ENCODE measurements around the gene IFNK. TPM values are rescaled to one million over a fixed set of nuclear protein-coding genes. Genes with fewer than 3 reads are reported as not detected.

IFNK gene
- total RNA-seq, 1 experiment from 2014 or later: not detected

- H3K4me1 ChIP-seq (replicated peaks; ENCODE audit: insufficient read depth): no peaks in the 10 kb centered on the region
- TF ChIP-seq CTCF (conservative IDR thresholded peaks at IDR 0.05) (no peak), EZH2 (IDR thresholded peaks at IDR 0.05; ENCODE audit: low read depth) (no peak)
- no peak overlapping the region for H3K4me2 ChIP-seq
- no peaks in the 10 kb centered on the region for H3F3A ChIP-seq (ENCODE audit: insufficient read depth, low read depth)
- no peaks in the 10 kb centered on the region for H3K9me3 ChIP-seq (ENCODE audit: insufficient read depth, low read depth)
- no peak overlapping the region for H3K4me3 ChIP-seq
- H3K27ac ChIP-seq: no peak overlapping the region
- H3K36me3 ChIP-seq (ENCODE audit: low read depth): no peaks in the 10 kb centered on the region
- H4K20me1 ChIP-seq (ENCODE audit: insufficient read depth): no peaks in the 10 kb centered on the region
- 0 out of 2 replicates have a peak, but pooled peaks cover 3% of the 10 kb centered on the region for H3K27me3 ChIP-seq (ENCODE audit: insufficient read depth, low read depth)
- ChIA-PET CTCF (no interaction called here), POLR2A (ENCODE audit: unreplicated experiment) (no interaction called here)
- intact Hi-C loops (cut with micrococcal nuclease; ENCODE audit: unreplicated experiment): no loop called here
- DNase-seq: no peak
- H2AFZ ChIP-seq: no peak overlapping the region
- H3K79me2 ChIP-seq (ENCODE audit: low read depth): no peaks in the 10 kb centered on the region
- H3K9me2 ChIP-seq (ENCODE audit: insufficient read depth): no peaks in the 10 kb centered on the region
- no TSS peak for BruUV-seq (replicated peaks)
Measured at GRCh38 chr9:27523141-27523540, 949 bp upstream of the IFNK start.

GRCh38 chr9:27527702-27528075, 3.6 kb downstream of the IFNK start:
- Histone ChIP-seq H3F3A (ENCODE audit: insufficient read depth, low read depth) (no peaks in the 10 kb centered on the region), H3K4me3 (no peak overlapping the region), H3K9me3 (ENCODE audit: insufficient read depth, low read depth) (no peaks in the 10 kb centered on the region), H3K36me3 (ENCODE audit: low read depth) (no peaks in the 10 kb centered on the region), H3K79me2 (ENCODE audit: low read depth) (no peaks in the 10 kb centered on the region), H3K27ac (no peak overlapping the region), H4K20me1 (ENCODE audit: insufficient read depth) (no peaks in the 10 kb centered on the region), H3K9me2 (ENCODE audit: insufficient read depth) (no peaks in the 10 kb centered on the region), H3K4me1 (replicated peaks; ENCODE audit: insufficient read depth) (no peaks in the 10 kb centered on the region), H3K4me2 (no peak overlapping the region), H2AFZ (no peak overlapping the region), H3K27me3 (ENCODE audit: insufficient read depth, low read depth) (0 out of 2 replicates have a peak, but pooled peaks cover 3% of the 10 kb centered on the region)
- intact Hi-C loops (cut with micrococcal nuclease; ENCODE audit: unreplicated experiment): loop anchor here (2.0 kb wide), 1 partner anchor 101 kb away; no protein-coding TSS in a partner anchor
- POLR2A ChIA-PET (ENCODE audit: unreplicated experiment): no interaction called here
- no TSS peak for BruUV-seq (replicated peaks)
- DNase-seq: no peak
- CTCF ChIA-PET: no interaction called here
- TF ChIP-seq CTCF (conservative IDR thresholded peaks at IDR 0.05): no peak
- TF ChIP-seq EZH2 (IDR thresholded peaks at IDR 0.05; ENCODE audit: low read depth): no peak

DNA sequence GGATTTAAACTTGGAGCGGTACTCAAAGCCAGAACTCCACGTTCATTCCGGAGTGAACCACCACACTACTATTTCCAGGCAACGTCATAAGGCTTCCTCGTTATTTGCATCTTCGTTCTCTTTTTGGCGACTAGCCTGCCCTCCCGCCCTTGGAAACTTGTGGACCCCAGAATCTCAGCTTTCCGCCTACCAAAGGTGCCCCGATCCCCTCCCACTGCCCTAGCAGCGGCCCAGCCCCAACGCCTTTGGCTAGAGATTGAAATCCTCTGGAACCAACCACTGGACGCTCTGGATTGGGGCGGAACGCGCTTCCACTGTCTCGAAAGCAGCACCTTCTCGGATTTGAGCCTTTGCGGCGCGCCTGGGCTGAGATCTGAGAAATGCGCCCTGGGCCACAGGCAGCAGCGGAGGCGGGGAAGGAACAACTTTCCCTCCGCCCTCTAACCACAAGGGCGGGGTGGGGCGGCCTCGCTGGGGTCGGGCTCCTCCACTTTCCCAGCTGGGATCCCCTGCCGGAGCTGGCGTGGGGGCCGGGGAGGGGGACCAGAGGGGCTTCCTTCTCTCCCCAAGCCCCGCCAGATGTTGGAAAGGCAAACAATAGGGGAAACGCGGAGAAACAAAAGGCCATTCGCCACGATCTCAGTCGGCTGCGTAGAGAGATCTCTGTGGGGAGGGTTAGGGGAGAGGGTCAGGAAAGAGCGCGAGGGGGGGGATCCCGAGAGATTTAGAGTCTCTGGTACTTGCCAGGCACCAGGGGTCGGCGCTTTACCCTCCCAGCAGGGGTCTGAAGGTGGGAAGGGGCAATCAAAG, 4.2 kb downstream of the IFNK start:
- Histone ChIP-seq H3K9me2 (ENCODE audit: insufficient read depth) (no peaks in the 10 kb centered on the region), H3K4me3 (peak overlapping the region; percentile 75), H2AFZ (peak overlapping the region; percentile 75), H3K36me3 (ENCODE audit: low read depth) (no peaks in the 10 kb centered on the region), H3K27me3 (ENCODE audit: insufficient read depth, low read depth) (0 out of 2 replicates have a peak, but pooled peaks cover 3% of the 10 kb centered on the region), H3F3A (ENCODE audit: insufficient read depth, low read depth) (no peaks in the 10 kb centered on the region), H3K79me2 (ENCODE audit: low read depth) (no peaks in the 10 kb centered on the region), H3K27ac (no peak overlapping the region), H3K4me2 (peak overlapping the region; percentile 83), H3K4me1 (replicated peaks; ENCODE audit: insufficient read depth) (no peaks in the 10 kb centered on the region), H3K9me3 (ENCODE audit: insufficient read depth, low read depth) (no peaks in the 10 kb centered on the region), H4K20me1 (ENCODE audit: insufficient read depth) (no peaks in the 10 kb centered on the region)
- POLR2A ChIA-PET (ENCODE audit: unreplicated experiment): interaction anchor here (0.6 kb wide), 1 partner anchor 18 kb away, joined by 6 read pairs; no protein-coding TSS in a partner anchor
- BruUV-seq (replicated peaks): no TSS peak
- TF ChIP-seq EZH2 (IDR thresholded peaks at IDR 0.05; ENCODE audit: low read depth): no peak
- TF ChIP-seq CTCF (conservative IDR thresholded peaks at IDR 0.05): no peak
- peak in 1 of 2 experiments; percentile 50 for DNase-seq
- CTCF ChIA-PET: interaction anchor here (0.6 kb wide), 1 partner anchor 425 kb away, joined by 4 read pairs; no protein-coding TSS in a partner anchor
- intact Hi-C loops (cut with micrococcal nuclease; ENCODE audit: unreplicated experiment): loop anchor here (2.0 kb wide), 1 partner anchor 101 kb away; no protein-coding TSS in a partner anchor

Measured in PC-9 (cell line).